KG1 (cell line): ENCODE measurements around the gene RNF26.
A peak's percentile ranks its signal among the peaks of the same experiment; 100 is the strongest.

Experiments used
- DNase-seq: peaks from one replicate; lab custom pipeline; 2025; lab: John Stamatoyannopoulos, UW

The RNF26 gene

DNA sequence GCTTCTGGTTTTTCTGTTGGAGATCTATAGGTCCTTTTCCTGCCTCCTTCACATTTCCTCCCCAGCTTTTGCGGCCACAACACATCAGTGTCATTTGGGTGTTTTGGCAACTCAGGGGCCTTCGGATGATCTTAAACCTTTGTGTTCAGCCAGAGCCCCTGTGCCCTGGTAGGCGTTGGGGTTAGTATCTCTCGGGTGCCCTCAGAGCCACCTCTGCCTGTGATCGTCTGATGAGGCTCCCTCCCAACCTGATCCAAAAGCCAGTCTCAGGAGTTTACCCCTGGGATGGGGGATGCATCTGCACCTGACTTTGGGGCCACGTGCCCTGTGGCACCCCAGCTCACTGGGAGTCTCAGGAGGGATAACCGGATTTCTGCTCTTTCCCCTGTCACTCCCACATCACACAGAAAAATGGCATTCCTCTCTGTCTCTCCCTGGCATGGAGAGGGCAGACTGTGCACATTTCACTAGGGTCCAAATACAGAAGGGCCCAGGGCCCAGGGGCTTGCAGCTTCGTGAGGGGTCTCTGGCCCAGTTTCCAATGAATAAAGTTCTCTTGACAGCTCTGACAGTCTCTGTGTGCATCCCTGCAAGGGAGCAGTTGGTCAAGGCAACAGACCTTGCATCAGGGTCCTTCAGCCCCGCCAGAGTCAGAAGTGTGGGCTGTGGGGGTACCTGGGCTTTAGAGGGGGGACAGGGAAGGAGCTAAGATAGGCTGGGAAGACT is 2.6 kb downstream of the RNF26 start:
- no peak for DNase-seq

GRCh38 chr11:119337581-119338317 is 3.4 kb downstream of the RNF26 start:
- no peak for DNase-seq

- DNase-seq, result peak; percentile 69
Observed at GRCh38 chr11:119338318-119338890, 4.1 kb downstream of the RNF26 start.

GRCh38 chr11:119338965-119339588 is 4.8 kb downstream of the RNF26 start:
- no peak for DNase-seq

DNA sequence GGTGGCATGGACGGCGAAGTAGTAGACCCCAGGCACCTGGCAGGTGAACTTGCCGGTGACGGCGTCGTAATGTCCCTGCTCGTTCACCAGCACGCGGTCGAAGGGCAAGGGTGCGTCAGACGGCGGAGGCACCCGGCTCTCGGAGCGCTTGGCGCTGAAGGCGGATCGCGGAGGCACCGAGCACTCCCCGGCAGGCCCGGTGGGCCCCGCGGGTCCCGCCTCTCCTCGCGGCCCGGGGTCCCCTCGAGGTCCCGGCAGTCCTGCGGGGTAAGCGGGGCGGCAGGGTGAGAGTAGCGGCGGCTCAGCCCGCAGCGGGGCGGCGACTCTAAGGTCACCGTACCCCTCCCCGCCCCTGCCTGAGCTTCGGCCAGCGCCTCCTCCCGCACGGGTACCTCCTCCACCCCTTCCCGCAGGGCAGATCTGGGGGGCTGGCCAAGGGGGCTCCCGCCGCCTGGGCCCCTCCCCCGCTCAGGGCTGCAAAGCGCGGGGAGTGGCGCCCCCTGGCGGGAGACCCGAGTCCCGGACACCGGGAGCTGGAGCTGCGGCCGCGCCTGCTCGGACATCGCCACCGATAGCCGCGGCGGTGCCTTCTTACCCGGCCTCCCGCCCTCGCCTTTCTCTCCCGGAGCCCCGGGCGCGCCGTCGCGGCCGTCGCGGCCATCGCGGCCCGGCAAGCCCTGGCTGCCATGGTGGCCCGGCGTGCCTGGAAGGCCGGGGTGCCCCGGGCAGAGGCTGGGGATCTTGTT is 5.4 kb downstream of the RNF26 start:
- DNase-seq, result no peak

- no peak for DNase-seq
Observed at GRCh38 chr11:119340335-119341221, 6.3 kb downstream of the RNF26 start, which contains the start of gene C1QTNF5. Gene C1QTNF5 (minus strand): TSS chr11:119340883. CDS start chr11:119340397, 486 bp downstream.

- DNase-seq, result no peak
Observed at GRCh38 chr11:119341222-119342022, 7.1 kb downstream of the RNF26 start.

GRCh38 chr11:119342023-119342300 is 7.6 kb downstream of the RNF26 start:
- DNase-seq, result no peak

- no peak for DNase-seq
Observed at GRCh38 chr11:119342362-119343130, 8.2 kb downstream of the RNF26 start.

GRCh38 chr11:119343726-119344125 is 9.4 kb downstream of the RNF26 start:
- DNase-seq, result no peak

DNA sequence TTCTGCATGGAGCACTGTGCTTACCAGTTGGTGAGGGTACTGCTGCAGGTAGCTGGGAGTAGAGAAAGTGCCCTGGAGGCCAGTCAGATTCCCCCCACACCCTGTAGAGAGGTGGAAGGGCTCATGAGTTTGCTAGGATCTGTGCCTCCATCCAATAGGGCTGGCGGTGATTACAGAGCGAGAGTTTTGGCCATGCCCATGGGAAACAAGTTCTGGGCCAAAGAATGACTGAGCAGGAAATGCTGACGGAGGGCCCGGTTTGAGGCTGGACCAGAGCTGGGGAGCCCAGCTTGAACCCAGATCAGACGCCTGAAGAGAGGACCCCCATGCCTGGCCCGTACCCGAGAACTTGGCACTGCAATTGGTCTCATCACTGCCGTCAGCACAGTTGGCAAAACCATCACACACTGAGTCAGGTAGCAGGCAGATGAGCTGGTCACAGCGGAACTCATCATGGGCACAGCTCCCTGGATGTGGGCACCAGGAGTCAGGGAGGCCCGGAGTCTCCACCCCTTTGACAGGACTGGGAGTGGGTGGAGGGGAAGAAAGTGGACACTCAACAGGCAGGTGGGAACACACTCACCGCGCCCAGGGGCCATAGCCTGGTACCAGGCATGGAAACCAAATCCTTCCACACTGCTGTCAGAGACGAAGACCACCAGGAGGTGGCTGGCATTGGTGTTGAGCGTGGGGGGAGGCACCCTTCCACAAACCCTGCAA is 10.1 kb downstream of the RNF26 start:
- no peak for DNase-seq

- no peak for DNase-seq
Observed at GRCh38 chr11:119345685-119346084, 11.4 kb downstream of the RNF26 start.

DNA sequence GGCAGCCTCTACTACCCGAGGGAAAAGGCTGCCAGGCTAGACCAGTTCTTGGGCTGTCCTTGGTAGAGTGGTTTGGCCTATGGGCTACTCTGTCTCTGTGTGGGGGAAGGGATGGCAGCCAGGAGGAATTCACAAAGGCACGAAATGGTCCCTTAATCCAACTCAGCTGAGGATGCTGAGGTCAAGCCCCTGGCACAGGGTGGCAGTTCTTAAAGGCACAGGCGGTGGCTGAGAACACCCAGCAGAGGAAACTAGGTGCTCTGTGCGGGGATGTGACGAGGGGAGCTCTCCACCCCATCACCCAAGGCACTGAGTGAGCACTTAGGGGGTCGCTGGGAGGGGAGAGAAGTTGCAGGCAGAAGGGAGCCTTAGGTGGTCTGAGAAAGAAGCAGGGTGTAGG is 12.3 kb downstream of the RNF26 start, which contains the start of gene MFRP:
Gene MFRP (minus strand): TSS at position 101 of the 400 bp plus-strand sequence. CDS start 192 bp downstream, outside the sequence.
- no peak for DNase-seq

- no peak for DNase-seq
Observed at GRCh38 chr11:119347242-119347641, 12.9 kb downstream of the RNF26 start.

DNA sequence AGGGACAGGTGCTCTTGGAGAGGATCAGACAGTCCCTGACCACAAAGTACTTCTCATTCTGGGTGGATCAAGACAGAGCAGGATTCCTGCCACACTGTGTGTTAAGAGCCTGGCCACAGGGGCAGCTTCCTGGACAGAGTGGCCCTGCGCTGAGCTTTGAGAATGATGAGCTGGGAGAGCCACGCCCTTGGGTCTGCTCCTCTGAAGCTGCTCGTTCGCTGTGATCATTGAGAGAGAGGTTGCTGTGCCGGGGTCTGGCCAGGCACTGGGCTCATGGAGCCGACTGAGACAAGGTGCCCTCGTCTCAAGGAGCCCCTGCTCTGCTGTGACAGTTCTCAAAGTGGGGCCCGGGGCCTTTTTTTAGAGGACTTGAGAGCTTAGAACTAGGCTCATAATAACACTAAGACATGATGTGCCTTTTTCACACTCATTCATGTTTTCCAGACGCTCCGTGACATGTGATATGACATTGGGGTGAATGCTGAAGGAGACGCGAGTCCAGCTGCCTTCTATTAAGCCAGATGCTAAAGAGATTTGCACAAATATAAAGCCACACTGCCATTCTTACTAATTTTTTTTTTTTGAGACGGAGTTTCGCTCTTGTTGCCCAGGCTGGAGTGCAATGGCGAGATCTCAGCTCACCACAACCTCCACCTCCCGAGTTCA is 13.7 kb downstream of the RNF26 start:
- no peak for DNase-seq

DNA sequence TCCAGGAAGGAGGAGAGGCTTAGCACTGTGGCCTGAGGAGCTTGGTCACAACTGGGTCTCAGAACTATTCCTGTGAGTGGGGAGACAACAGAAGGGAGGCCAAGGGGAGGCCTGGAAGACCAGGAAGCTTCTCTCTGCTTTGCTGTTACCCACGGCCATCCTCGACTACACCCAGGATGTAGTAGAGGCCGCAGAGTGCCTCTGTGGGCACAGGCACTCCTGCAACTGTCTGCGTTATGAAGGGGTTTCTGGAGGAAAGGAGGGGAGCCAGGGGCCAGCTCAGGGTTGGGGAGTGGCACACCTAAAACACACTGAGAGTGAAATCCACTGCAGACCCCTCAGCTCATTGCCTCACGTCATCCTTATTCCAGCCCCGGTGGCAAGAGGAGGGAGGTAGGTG is 16.0 kb downstream of the RNF26 start:
- DNase-seq, result no peak

GRCh38 chr11:119351232-119351631 is 16.9 kb downstream of the RNF26 start:
- DNase-seq, result no peak

DNA sequence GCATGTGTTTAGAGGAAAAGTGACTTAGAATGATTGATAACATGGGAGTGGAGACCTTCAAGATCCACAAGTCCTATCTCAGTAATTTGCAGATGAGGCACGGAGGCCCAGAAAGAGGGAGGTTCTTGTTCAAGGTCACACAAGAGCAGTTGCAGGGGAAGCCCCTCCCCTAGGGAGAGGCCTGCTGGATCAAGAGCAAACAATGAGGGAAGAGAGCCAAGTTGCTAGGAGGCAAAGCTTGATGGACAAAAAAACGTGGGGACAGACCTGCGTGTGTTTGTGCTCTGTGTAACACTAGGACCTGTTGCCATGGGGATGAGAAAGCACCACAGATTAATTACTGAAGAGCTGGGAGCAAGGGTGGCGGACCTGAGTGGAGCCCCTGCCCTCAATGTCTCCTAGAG is 18.5 kb downstream of the RNF26 start:
- no peak for DNase-seq
